Brain pericyte (primary cell): ENCODE measurements around the gene ARMC12.

ENCODE experiments used
- DNase-seq: peaks from one replicate; pipeline ENCODE4 v3.0.0-alpha.2; 2012; ENCODE audit warnings: low read depth, low spot score

ARMC12 gene

GRCh38 chr6:35775031-35775430, 38.2 kb downstream of the ARMC12 start:
- DNase-seq = no peak

- DNase-seq = no peak
Measured at GRCh38 chr6:35776364-35777215, 39.8 kb downstream of the ARMC12 start, which contains the start of gene CLPSL2. CLPSL2 (plus strand) TSS chr6:35776598; CDS start chr6:35776619, 21 bp downstream.

DNA sequence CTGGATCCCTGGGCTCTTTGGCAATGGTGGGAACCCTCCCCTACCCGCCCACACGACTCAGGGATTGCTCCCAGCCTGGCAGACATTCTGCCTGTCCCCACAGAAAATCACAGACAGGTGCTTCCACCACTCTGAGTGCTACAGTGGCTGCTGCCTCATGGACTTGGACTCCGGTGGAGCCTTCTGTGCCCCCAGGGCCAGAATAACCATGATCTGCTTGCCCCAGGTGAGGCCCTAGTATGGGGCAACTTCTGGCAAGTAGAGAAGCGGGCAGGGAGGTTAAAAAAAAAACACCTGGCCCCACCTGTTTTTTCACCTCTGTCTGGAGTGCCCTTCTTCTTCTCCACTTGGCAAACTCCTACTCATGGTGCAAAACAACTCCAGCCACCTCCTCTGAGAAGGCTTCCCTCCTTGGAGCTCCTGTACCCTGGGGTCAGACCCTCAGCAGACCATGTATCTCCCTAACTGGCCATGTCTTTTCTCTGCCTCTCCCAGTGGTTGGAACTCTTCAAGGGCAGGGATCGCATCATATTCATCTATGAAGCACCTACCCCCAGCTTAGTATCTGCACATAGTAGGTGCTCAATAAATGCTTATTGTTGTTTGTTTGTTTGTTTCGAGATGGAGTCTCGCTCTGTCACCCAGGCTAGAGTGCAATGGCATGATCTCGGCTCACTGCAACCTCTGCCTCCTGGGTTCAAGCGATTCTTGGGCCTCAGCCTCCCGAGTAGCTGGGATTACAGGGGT, 40.7 kb downstream of the ARMC12 start:
- DNase-seq = no peak

DNA sequence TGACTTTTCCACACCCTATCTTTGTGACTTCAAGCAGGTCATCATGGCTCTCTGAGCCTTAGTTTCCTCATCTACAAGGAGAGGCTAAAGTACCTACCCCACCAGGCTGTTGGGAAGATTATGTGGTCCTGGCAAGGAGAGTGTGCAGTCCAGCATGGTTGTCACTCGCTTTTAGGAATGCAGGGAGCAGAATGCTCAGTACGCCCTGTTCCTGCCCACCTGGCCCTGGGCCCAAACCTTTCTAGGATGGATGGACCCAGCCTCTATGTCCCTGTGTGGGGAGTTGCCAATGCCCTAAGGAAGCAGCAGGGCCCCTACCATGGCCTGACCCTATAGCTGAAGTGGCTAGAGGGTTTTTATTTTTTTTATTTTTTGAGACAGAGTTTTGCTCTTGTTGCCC, 41.6 kb downstream of the ARMC12 start:
- no peak for DNase-seq

- no peak for DNase-seq
Measured at GRCh38 chr6:35780719-35781118, 43.9 kb downstream of the ARMC12 start, which contains the start of gene CLPSL1. CLPSL1 (plus strand) TSS chr6:35781019; CDS start chr6:35781111, 92 bp downstream.

- no peak for DNase-seq
Measured at GRCh38 chr6:35781290-35781689, 44.5 kb downstream of the ARMC12 start.

GRCh38 chr6:35782424-35782823, 45.6 kb downstream of the ARMC12 start:
- no peak for DNase-seq

GRCh38 chr6:35784200-35784599, 47.4 kb downstream of the ARMC12 start:
- DNase-seq = no peak

- no peak for DNase-seq
Measured at GRCh38 chr6:35786272-35786671, 49.4 kb downstream of the ARMC12 start.

- DNase-seq = no peak
Measured at GRCh38 chr6:35786810-35787209, 50.0 kb downstream of the ARMC12 start.

DNA sequence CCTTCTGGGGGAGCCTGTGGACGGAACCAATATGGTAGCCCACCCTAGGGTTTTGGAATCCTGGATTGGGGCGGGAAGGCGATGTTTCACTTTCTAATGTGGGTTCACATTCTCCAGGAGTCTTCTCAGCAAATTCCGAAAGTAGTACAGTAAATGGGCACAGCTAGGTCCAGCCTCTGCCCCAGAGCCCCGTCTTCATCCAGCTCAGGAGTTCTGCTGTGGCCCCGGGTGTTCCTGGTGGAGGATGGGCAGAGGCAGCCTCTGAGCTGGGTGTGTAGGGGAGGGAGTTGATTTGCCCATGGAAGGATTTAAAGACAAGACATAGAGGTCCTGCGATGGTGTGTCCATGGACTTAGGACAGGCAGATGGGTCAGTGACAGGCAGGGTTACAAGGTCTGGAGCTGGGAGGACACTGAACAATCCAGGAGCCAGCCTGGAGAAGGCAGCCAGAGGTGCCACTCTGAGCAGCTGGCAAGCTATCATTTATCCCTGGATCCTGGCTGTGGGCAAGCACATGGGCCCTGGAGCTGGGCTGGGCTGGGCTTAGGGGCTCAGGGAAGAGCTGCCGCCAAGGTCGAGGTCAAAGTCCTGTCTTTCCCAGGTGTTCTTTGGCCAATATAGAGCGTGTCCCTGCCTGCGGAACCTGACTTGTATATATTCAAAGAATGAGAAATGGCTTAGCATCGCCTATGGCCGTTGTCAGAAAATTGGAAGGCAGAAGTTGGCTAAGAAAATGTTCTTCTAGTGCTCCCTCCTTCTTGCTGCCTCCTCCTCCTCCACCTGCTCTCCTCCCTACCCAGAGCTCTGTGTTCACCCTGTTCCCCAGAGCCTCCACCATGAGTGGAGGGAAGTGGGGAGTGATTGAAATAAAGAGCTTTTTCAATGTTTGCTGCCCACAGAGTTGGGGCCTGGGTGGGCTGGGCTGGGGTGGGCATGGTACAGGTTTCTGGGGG, 50.7 kb downstream of the ARMC12 start:
- no peak for DNase-seq

GRCh38 chr6:35788423-35788982, 51.7 kb downstream of the ARMC12 start:
- no peak for DNase-seq

DNA sequence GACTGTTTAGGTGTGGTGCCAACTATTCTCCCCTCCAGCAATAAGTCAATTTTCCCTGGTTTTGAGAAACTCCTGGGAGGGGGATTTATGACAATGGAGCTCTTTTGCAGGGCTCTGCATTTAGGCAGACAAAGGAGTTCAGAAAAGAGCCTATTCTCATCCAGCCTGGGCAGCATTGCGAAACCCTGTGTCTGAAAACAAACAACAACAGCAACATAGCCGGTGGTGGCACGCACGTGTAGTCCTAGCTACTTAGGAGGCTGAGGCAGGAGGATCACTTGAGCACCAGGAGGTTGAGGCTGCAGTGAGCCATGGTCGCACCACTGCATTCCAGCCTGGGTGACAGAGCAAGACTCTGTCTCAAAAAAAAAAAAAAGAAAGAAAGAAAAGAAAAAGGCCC, 53.9 kb downstream of the ARMC12 start:
- no peak for DNase-seq

DNA sequence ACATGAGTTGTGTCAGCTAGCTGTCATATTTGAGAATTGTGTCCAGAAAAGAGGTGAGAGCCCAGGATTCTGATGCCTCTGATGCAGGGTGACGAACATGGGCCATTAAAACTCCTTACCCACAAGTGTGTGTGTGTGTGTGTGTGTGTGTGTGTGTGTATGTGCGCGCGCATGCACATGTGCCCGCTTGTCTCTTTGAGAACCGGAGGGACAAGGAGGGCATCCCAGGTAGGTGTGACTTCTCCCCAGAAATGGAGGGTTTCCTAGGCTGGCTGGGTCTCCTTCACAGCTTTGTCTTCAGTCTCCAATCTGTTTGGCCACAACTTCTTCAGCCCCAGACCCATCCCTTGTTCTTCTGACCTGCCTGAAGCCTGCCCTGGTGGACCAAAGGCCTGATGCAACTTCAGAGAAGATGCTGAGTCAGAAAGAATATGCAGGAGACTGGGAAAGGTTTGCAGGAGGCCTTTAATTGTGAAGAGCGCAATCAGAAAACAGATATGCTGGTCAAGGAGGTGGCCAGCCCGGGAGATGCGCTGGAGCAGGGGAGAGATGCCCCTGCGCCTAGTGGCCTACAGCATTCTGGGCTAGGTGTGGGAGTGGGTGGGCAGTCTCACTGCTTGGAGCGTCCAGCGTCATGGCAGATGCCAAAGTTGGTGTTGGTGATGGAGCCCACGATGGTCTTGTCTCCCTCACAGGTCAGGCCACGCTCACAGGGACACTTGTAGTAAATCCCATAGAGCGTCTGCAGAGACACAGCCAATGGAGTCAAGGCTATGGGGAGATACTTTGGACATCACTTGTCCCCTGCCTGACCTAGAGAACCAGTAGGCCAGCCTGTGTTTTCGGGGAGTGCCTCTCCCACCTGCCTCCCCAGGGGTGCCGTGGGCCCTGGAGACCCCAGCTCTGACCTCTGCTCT, 58.0 kb downstream of the ARMC12 start:
- DNase-seq = no peak

DNA sequence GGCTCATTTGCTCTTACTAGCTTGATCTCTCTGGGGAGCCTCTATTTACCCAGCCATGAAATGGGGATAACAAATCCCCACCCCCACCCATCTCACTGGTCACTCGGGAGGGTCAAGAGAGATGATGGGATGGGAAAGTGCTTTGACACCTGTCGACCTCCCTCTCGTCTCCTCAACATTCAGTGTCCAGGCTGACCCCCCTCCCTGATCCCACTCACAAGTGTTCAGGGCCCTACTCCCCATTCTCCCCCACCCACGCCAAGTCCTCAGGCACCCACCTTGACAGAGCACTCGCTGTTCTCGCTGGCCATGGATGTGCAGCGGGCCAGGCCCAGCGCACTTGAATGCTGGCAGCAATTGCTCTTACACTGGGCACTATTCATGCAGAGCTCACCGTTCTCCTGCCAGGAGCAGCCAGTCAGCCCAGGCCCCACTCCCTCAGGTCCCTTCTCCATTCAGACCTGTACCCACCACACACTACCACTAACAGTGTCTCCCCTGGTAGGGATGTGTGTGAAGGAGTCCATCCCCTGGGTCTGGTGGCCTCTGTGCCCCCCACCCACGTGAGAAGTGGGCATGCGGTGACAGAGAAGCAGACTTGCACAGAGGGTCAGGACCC, 58.7 kb downstream of the ARMC12 start:
- DNase-seq = no peak

DNA sequence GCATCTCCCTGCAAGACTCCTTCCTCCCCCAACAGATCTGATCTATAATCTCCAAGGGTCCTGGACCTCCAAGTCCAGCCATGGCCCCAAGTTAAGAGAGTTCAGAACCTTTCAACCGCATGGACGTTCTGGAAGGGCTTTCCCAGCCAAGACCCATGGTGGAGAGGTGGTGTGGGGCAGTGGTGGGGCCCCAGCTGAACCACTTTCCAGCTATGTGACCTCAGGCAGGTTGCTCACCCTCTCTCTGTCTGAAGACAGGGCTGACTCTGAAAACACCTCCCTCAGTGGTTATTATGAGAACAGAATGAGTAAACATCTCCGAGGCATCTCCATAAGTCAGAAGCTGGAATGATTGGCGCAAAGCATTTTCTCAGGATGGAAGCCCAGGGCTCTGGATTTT, 59.4 kb downstream of the ARMC12 start:
- no peak for DNase-seq

DNA sequence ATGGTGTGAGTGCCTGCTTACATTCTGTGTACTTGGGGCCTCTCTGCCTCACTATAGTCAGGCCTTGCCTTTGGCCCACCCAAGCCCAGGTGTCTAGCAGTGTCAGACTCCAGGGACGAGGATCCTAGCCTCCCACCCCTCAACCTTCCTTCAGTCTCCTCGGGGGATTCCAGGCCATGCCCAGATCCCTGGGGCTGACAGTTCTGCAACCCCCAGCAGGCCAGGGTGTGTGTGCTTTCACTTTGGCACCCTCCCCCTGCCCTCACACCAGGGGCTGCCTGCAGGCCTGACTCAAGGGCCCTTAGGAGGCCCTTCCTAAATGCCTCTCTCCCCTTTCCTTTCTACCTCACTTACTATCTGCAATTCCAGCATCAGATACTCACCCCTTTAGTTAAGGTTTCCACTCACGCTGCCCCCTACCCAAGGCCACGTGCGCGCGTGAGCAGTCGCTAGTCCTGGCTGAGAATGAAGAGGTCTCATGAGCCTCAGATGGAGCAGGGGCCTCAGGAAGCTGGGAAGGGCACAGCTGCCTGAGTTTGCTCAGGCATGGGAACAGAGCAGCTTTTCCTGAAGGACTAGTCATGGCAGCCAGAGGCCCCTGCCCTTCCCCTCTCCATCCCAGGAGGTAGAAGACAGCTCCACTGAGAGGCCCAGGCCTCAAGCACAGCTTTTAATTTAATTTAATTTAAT, 61.1 kb downstream of the ARMC12 start:
- DNase-seq = no peak
